ENCODE measurements around the gene ZNF598.

ZNF598 gene
- 51.3 to 130 (median 81.5) reads per million in 9 experiments for total RNA-seq

DNA sequence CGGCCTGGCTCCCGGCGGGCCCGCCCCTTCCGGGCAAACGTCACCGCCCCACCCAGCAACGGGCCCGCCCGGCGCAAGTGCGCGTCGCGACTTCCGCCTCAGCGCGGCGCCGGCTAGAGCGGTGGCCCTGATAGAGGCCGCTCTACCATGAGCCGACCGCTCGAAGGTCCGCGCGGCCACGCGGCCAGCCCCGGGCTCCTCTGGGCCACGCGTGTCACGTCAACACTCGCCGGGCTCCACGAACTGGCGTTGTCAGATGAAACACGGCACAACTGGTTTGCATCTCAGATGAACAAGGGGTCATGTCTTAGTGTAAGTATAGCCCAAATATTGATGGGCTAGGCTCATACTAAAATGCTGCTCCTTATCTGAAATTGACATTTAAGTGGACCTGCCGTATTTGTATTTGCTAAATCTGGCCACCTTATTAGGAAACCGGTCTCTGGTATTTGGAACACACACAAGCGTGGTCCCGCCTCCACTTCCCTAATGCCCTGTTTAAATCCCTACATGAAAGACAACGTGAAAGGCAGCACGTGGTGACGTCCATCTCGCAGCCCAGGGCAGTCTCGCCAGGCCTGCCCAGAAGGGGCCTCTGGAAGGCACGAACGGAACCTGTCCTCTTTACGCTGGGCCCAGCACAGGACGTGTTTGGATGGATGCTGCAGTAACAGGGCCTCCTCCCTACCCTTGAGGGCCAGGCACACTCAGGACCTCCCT lies at the start of gene ZNF598:
Gene ZNF598, minus strand, starts transcription at position 31 of the 720 bp plus-strand sequence.
- Mint-ChIP-seq H3K27me3 (no peaks in the 10 kb centered on the region), H3K4me3 (peak within 1 kb of the TSS; percentile 84 to 85), H3K27ac (peak within 1 kb of the TSS; percentile 90 to 94), H3K9me3 (no peaks in the 10 kb centered on the region), H3K4me1 (ENCODE audit: low read depth in 2 of 2) (peaks cover 37 to 38% of the 10 kb centered on the region in 2 donors), H3K36me3 (ENCODE audit: insufficient read depth) (peaks cover 7% of the 10 kb centered on the region)
- DNase-seq (peak; percentile 70 to 77 (median 76)), ATAC-seq (replicated peaks) (peak; percentile 94)

DNA sequence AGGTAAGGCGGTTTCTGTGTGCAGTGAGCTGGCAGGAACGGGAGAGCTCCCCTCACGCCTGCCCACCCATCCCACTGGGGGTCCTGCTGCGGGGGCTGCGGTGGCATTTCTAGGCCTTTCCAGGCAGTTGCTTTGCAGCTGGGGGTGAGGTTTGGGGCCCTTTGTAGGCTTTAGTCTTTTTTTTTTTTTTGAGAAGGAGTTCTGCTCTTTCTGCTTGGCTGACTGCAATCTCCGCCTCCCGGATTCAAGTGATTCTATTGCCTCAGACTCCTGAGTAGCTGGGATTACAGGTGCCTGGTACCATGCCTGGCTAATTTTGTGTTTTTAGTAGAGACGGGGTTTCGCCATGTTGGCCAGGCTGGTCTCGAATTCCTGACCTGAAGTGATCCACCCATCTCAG lies 49.3 kb upstream of the ZNF598 start:
- Mint-ChIP-seq H3K27me3 (no peaks in the 10 kb centered on the region), H3K4me1 (ENCODE audit: low read depth in 2 of 2) (peaks cover 4 to 6% of the 10 kb centered on the region in 2 donors), H3K9me3 (no peaks in the 10 kb centered on the region), H3K4me3 (no peak overlapping the region), H3K27ac (no peak overlapping the region), H3K36me3 (ENCODE audit: insufficient read depth) (peaks cover 27% of the 10 kb centered on the region)
- ATAC-seq (replicated peaks), result no peak
- DNase-seq, result no peak

DNA sequence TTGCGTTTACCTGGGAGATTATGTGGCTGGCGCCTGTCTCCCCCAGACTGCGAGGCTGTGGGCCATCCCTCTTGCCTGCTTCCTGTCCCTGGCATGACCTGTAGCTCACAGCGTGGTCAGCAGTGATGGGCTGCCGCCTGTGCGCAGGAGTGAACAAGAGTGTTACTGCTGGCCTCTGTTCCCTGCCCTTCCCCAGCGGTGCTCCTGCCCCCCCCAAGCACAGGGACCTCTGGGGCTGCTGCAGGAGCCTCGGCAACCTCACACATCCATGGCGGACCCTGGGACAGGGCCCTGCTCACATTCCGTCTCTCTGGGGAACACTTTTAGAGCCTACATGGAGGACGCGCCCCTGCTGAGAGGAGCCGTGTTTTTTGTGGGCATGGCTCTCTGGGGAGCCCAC lies 48.8 kb upstream of the ZNF598 start:
- ATAC-seq (replicated peaks) (no peak), DNase-seq (no peak)
- Mint-ChIP-seq H3K36me3 (ENCODE audit: insufficient read depth) (peaks cover 31% of the 10 kb centered on the region), H3K27me3 (no peaks in the 10 kb centered on the region), H3K27ac (peak overlapping the region in 1 of 2 donors; percentile 77), H3K4me1 (ENCODE audit: low read depth in 2 of 2) (peaks cover 6% of the 10 kb centered on the region in 2 donors), H3K9me3 (no peaks in the 10 kb centered on the region), H3K4me3 (no peak overlapping the region)

DNA sequence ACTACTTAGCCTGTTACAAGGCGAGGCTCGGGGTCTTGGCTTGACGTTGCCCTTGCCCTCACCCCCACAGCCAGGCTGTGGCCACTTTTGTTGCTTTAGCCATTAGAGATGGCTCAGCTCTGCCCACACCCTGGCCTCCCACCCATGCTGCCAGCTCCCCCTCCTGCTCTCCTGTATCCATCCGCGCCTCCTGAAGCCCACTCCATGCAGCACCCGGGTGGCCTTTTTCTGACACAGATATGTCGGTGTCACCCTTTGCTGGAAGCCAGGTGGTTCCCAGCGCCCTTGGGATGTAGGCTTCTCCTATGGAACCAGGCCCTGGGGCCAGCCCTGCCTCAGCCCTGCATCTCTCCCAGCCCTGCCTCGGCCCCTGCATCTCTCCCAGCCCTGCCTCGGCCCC lies 47.8 kb upstream of the ZNF598 start:
- DNase-seq, result no peak
- Mint-ChIP-seq H3K27ac (no peak overlapping the region), H3K4me3 (no peak overlapping the region), H3K9me3 (no peaks in the 10 kb centered on the region), H3K4me1 (ENCODE audit: low read depth in 2 of 2) (peaks cover 9 to 11% of the 10 kb centered on the region in 2 donors), H3K27me3 (no peaks in the 10 kb centered on the region), H3K36me3 (ENCODE audit: insufficient read depth) (peaks cover 28% of the 10 kb centered on the region)
- no peak for ATAC-seq (replicated peaks)

DNA sequence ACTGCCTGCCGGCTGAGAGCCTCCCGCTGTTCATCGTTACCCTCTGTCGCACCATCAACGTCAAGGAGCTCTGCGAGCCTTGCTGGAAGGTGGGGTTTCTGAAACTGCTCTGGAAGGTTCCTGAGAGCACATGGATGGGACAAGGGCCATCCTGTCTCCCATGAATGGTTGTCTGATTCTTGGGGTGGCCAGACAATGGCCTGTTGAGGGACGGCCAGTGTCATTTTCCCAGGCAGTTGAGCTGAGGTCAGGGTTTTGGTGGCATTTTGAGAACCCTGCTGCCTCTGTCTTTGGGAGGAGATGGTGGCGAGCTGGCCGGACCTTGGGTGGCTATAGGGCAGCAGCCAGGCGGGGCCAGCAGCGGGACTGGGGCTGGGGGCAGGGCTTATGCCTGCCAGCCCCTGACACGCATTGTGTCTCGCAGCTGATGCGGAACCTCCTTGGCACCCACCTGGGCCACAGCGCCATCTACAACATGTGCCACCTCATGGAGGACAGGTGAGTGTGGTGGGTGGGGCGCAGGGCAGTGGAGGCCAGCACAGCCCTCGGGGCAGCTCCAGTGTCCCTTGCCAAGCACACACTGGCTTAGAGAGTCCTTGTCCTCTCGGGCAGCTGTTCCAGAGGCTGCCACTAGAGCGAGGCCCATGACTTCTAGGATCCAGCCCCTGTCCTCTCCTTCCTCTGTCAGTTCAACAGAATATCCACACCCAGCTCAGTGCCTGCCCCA lies 47.2 kb upstream of the ZNF598 start:
- Mint-ChIP-seq H3K9me3 (no peaks in the 10 kb centered on the region), H3K4me3 (no peak overlapping the region), H3K27ac (no peak overlapping the region), H3K36me3 (ENCODE audit: insufficient read depth) (peaks cover 31% of the 10 kb centered on the region), H3K4me1 (ENCODE audit: low read depth in 2 of 2) (peaks cover 10 to 12% of the 10 kb centered on the region in 2 donors), H3K27me3 (no peaks in the 10 kb centered on the region)
- DNase-seq (no peak), ATAC-seq (replicated peaks) (no peak)

DNA sequence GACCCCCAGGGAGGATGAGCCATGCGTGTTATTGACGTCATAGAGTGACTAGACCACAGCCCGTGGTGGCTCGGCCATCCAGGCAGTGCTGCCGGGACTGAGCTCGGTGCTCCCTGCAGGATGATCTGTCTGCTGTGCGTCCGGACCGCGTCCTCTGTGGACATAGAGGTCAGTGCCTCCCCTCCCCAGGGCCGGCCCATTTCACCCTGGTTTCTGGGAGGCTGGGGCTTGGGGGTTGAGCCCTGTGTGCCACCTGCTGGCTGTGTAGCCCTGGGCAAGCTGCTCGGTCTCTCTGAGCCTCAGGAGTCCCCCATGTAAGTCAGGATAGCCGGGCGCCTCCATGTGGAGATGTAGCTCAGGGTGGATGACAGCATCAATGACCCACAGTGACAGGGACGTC lies 46.5 kb upstream of the ZNF598 start:
- Mint-ChIP-seq H3K4me1 (ENCODE audit: low read depth in 2 of 2) (peaks cover 12% of the 10 kb centered on the region in 2 donors), H3K27ac (no peak overlapping the region), H3K36me3 (ENCODE audit: insufficient read depth) (peaks cover 37% of the 10 kb centered on the region), H3K27me3 (no peaks in the 10 kb centered on the region), H3K9me3 (no peaks in the 10 kb centered on the region), H3K4me3 (no peak overlapping the region)
- ATAC-seq (replicated peaks) (no peak), DNase-seq (no peak)

DNA sequence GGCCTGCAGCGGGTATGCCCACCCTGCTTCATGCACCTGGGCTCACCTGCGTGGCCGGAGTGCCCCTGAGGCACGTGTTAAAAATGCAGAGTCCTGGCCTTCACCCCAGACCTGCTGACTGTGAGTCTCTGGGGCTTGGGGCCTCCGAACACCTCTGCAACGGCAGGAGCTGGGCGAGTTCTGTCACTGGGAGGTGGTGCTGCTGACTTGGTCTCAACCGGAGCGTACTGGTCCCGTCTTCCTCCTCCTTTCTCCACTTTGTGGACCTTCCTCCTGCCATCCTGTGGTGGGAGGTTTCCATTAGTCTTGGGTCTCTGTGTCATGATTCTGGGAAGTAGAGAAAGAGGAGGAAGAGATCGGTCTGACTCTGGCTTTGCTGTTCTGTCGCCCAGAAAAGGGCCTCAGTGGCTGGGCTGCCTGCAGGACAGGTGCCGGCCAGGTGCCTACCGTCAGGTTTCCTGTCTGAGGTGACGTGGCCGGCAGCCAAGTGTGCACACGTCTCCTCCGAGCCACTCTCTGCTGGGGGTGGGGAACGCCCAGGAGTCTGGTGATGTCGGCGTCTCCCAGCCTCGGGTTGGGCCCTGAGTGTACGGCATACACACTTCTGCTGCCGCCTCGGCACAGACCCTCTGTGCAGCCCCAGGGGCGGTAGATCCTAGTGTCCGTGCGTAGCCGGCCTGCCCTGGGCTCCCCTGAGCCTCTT lies 45.1 kb upstream of the ZNF598 start:
- Mint-ChIP-seq H3K9me3 (no peaks in the 10 kb centered on the region), H3K27ac (no peak overlapping the region), H3K36me3 (ENCODE audit: insufficient read depth) (peaks cover 37% of the 10 kb centered on the region), H3K27me3 (no peaks in the 10 kb centered on the region), H3K4me1 (ENCODE audit: low read depth in 2 of 2) (peaks cover 12% of the 10 kb centered on the region in 2 donors), H3K4me3 (no peak overlapping the region)
- no peak for DNase-seq
- ATAC-seq (replicated peaks), result no peak

DNA sequence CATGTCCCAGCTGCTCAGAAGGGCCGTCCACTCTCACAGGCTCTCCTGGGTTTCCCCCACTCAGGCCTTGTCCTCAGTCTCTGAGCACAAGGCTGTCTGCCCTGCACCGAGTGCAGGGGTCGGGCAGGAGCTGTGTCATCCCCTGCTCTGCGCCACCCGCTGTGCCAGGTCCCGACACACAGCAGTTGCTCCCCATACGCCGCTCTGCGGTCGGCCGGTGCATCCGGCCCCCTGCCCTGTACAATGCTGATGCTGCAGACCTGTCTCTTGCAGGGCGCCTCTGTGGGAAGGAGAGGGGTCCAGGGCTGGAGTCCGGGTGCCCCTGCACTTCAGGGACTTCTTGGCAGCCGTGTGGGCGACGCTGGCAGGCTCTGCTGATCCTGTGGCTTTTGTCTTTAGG lies 44.3 kb upstream of the ZNF598 start:
- Mint-ChIP-seq H3K4me3 (no peak overlapping the region), H3K9me3 (no peaks in the 10 kb centered on the region), H3K4me1 (ENCODE audit: low read depth in 2 of 2) (peaks cover 12% of the 10 kb centered on the region in 2 donors), H3K27me3 (no peaks in the 10 kb centered on the region), H3K36me3 (ENCODE audit: insufficient read depth) (peaks cover 30% of the 10 kb centered on the region), H3K27ac (no peak overlapping the region)
- DNase-seq (no peak), ATAC-seq (replicated peaks) (no peak)

DNA sequence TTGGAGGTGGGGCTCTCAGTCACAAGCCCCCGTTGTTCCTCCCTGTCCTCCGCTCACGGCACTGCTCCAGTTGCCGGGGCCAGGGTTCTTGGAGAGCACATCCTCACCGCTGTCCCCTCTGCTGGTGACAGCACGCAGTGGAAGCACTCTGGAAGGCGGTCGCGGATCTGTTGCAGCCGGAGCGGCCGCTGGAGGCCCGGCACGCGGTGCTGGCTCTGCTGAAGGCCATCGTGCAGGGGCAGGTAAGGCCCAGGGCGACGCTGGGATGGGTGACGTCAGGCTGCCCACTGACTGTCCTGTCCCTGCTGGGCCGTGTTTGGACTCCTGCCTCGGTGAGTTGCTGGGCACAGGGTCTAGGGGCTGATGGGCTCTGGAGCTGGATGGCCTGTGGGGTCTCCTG lies 43.6 kb upstream of the ZNF598 start:
- ATAC-seq (replicated peaks), result no peak
- H3K4me3 Mint-ChIP-seq, result no peak overlapping the region
- no peaks in the 10 kb centered on the region for H3K9me3 Mint-ChIP-seq
- H3K4me1 Mint-ChIP-seq (ENCODE audit: low read depth in 2 of 2), result peaks cover 15% of the 10 kb centered on the region in 2 donors
- H3K27ac Mint-ChIP-seq, result no peak overlapping the region
- no peak for DNase-seq
- no peaks in the 10 kb centered on the region for H3K27me3 Mint-ChIP-seq
- H3K36me3 Mint-ChIP-seq (ENCODE audit: insufficient read depth), result peaks cover 24% of the 10 kb centered on the region

DNA sequence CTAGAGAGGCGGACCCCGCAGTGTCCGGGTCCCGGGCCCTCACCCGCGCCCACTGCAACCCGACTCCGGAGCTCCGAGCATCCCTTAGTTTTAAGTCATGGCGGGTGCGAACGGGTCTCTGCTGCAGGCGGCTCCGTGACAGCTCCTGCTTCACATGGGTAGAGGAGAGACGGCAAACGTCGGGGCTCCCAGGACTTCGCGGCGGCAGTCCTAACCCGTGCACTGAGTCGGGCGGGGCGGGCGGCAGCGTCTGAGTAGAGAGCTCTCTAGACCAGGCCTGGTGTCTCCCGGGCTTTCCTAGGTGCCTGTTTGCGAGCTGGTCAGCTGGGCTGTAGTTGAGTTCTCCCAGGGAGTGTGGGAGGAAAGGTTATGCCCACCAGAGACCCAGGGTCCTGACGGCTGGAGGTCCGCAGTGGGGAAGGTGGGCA lies 38.5 kb upstream of the ZNF598 start:
- peak overlapping the region; percentile 72 to 81 for H3K27ac Mint-ChIP-seq
- H3K4me3 Mint-ChIP-seq, result peak overlapping the region; percentile 89 to 90
- H3K4me1 Mint-ChIP-seq (ENCODE audit: low read depth in 2 of 2), result peaks cover 19 to 20% of the 10 kb centered on the region in 2 donors
- peaks cover 14% of the 10 kb centered on the region for H3K36me3 Mint-ChIP-seq (ENCODE audit: insufficient read depth)
- no peaks in the 10 kb centered on the region for H3K27me3 Mint-ChIP-seq
- no peaks in the 10 kb centered on the region for H3K9me3 Mint-ChIP-seq
- ATAC-seq (replicated peaks), result peak; percentile 24
- DNase-seq, result no peak

DNA sequence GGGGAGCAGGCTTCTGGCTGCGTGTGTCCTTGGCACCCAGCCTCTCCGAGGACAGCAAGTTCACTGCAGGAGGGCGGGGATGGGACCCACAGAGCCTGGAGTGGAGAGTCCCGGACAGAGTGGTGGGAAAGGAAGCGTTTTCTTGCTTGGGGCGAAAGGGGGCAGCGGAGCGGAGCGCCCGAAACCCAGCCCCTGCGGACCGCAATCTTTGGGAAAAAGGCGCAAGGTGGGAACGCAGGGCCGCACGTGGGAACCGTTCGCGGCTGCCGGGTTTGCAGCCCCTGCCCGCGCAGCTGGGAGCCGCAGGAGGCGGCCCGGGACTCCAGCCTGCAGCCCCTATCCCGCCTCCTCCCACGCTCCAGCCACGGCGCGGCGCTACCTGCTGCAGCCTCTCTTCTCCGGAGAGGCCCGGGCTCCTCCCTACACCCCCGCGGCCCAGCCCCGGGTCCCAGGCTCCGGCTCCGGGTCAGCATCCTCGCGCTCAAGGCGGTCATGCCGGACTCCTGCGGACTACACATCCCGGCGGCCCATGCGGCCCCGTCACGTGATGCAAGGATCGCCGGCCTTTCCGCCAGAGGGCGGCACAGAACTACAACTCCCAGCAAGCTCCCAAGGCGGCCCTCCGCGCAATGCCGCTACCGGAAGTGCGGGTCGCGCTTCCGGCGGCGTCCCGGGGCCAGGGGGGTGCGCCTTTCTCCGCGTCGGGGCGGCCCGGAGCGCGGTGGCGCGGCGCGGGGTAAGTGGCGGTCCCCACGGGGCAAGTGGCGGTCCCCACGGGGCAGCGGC lies 37.9 kb upstream of the ZNF598 start, which contains the start of the genes NTHL1 and TSC2:
Gene NTHL1, minus strand, starts transcription at position 505 of the 786 bp plus-strand sequence. Its CDS starts 11 bp downstream, at position 494.
Gene TSC2, plus strand, starts transcription at position 656 of the 786 bp plus-strand sequence. CDS start 631 bp downstream, outside the sequence.
- peak; percentile 94 for ATAC-seq (replicated peaks)

DNA sequence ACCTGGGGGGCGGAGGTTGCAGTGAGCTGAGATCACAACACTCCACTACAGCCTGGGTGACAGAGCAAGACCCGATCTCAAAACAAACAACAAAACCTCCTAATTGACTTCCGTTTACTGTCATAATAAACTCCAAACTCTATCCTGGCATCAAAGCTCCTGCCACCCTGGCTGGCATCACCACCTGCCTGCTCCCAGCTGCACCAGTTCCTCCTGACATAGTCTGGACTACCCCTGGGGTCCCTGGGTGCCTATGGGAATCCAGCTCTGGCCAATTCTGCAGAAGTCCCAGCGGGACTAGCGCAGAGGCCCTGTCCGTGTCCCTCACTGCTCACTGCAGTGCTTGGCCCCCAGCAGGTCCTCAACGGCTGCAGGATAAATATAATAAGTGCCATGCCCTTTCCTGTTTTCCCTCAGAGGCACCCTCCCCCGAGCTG lies 37.3 kb upstream of the ZNF598 start:
- Mint-ChIP-seq H3K9me3 (no peaks in the 10 kb centered on the region), H3K4me1 (ENCODE audit: low read depth in 2 of 2) (peaks cover 15% of the 10 kb centered on the region in 2 donors), H3K36me3 (ENCODE audit: insufficient read depth) (peaks cover 10% of the 10 kb centered on the region), H3K27ac (peak overlapping the region in 1 of 2 donors; percentile 49), H3K27me3 (no peaks in the 10 kb centered on the region), H3K4me3 (peak overlapping the region; percentile 89 to 90)
- no peak for ATAC-seq (replicated peaks)
- DNase-seq, result no peak

More for the DNA sequence above, 37.9 kb upstream of the ZNF598 start, which contains the start of the genes NTHL1 and TSC2:
- peaks cover 14% of the 10 kb centered on the region for H3K36me3 Mint-ChIP-seq (ENCODE audit: insufficient read depth)
- peaks cover 16 to 17% of the 10 kb centered on the region in 2 donors for H3K4me1 Mint-ChIP-seq (ENCODE audit: low read depth in 2 of 2)
- H3K4me3 Mint-ChIP-seq, result peak within 1 kb of the TSS; percentile 89 to 90
- no peaks in the 10 kb centered on the region for H3K9me3 Mint-ChIP-seq
- peak; percentile 86 to 89 (median 88) for DNase-seq
- H3K27me3 Mint-ChIP-seq, result no peaks in the 10 kb centered on the region
- peak within 1 kb of the TSS; percentile 72 to 81 for H3K27ac Mint-ChIP-seq

Measured in effector memory CD8-positive, alpha-beta T cell (primary cell).